Mammary epithelial cell (primary cell): ENCODE data around the gene KLHL17.

ENCODE experiments used
- EZH2 ChIP-seq: IDR thresholded peaks from 2 replicates; pipeline ENCODE4 v1.6.1; 2012; ENCODE audit warnings: low read length, inconsistent platforms, borderline replicate concordance
- TF ChIP-seq, protein P1 (sequence below), 2 donors: IDR thresholded peaks in 1 of 2; conservative IDR thresholded peaks in 1 of 2; 2 replicates each; pipeline ENCODE4 v1.5.1; 2011 to 2012; ENCODE audit warnings: inconsistent platforms in 2 of 2, low read length in 2 of 2, mild to moderate bottlenecking in 2 of 2, control low read depth in 1 of 2, low read depth in 1 of 2; ENCODE audit not compliant: insufficient read depth in 1 of 2; ENCODE audit errors: extremely low read depth in 1 of 2

DNA sequence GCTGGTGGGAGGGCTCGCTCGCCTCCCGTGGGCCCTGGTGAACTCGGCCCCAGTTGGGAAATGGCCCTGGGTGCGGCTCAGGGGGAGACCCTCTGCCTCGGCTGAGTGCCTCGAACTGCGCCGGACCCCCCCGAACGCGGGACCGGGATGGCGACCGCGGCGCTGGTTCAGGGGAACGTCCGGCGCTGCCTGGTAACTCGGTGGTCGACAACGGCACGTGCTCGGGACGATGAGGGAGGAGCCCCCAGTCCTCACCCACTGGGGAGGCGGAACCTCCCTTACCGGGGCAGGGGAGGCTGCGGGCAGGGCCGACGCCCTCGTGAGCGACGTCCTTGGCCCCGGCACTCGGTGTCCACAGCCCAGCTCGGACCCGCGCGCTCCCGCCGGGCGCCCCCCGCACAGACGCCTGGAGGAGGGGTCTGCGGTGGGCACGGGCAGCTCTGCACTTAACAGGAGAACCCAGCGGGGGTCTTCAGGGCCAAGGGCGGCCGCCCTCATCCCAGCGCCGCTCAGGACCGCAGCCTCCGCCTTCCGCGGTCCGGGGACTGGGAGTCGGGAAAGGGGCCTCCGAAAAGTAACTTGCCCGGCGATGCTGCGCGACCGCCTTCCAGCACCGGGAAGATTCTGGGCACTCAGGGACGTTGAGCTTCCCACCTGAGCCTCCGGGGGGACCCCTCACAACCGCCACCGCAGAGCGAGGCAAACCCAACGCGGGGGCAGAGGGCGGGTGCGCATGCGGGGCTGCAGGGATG, 37.8 kb downstream of the KLHL17 start:
- TF ChIP-seq EZH2 = peak; percentile 62
- TF ChIP-seq, protein P1, sequence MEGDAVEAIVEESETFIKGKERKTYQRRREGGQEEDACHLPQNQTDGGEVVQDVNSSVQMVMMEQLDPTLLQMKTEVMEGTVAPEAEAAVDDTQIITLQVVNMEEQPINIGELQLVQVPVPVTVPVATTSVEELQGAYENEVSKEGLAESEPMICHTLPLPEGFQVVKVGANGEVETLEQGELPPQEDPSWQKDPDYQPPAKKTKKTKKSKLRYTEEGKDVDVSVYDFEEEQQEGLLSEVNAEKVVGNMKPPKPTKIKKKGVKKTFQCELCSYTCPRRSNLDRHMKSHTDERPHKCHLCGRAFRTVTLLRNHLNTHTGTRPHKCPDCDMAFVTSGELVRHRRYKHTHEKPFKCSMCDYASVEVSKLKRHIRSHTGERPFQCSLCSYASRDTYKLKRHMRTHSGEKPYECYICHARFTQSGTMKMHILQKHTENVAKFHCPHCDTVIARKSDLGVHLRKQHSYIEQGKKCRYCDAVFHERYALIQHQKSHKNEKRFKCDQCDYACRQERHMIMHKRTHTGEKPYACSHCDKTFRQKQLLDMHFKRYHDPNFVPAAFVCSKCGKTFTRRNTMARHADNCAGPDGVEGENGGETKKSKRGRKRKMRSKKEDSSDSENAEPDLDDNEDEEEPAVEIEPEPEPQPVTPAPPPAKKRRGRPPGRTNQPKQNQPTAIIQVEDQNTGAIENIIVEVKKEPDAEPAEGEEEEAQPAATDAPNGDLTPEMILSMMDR (conservative IDR thresholded peaks at IDR 0.05 in 1 of 2, IDR thresholded peaks at IDR 0.05 in 1 of 2; ENCODE audit: extremely low read depth in 1 of 2, insufficient read depth in 1 of 2, low read depth in 1 of 2, low read length in 2 of 2) = no peak
